NB4 (cell line): ENCODE data around the gene IGFBP2.

Experiments used
- CTCF ChIP-seq: IDR thresholded peaks from one replicate; pipeline ENCODE4 v1.5.1; 2012; ENCODE audit warnings: low read depth, low read length
- MAX ChIP-seq: IDR thresholded peaks from 2 replicates; pipeline ENCODE4 v1.6.1; 2011; ENCODE audit warnings: low read depth, low read length
- MYC ChIP-seq: IDR thresholded peaks from 2 replicates; pipeline ENCODE4 v1.6.1; 2011; ENCODE audit warnings: low read depth, low read length
- POLR2A ChIP-seq: IDR thresholded peaks from 2 replicates; pipeline ENCODE4 v1.6.1; 2011; ENCODE audit warnings: mild to moderate bottlenecking; ENCODE audit not compliant: insufficient read length; ENCODE audit errors: extremely low read depth

- TF ChIP-seq CTCF = no peak
- no peak for TF ChIP-seq POLR2A
- no peak for TF ChIP-seq MAX
- TF ChIP-seq MYC = no peak
Measured at GRCh38 chr2:216622526-216622925, 10.7 kb upstream of the IGFBP2 start.
